GM23248 (cell line): ENCODE measurements around the gene SUN2.

Experiments
- EZH2 ChIP-seq: fragments of 200-600 bp; sonication (generic); IDR thresholded peaks from 2 replicates; pipeline ENCODE4 v1.6.1; 2018; ENCODE audit warnings: antibody characterized with exemption, mild to moderate bottlenecking; ENCODE audit not compliant: insufficient read depth, poor library complexity, severe bottlenecking
- EZH2phosphoT487 ChIP-seq: fragments of 200-600 bp; sonication (generic); IDR thresholded peaks from 2 replicates; pipeline ENCODE4 v1.6.1; 2018; ENCODE audit warnings: antibody characterized with exemption, moderate library complexity, mild to moderate bottlenecking, low read depth; ENCODE audit not compliant: insufficient read depth

DNA sequence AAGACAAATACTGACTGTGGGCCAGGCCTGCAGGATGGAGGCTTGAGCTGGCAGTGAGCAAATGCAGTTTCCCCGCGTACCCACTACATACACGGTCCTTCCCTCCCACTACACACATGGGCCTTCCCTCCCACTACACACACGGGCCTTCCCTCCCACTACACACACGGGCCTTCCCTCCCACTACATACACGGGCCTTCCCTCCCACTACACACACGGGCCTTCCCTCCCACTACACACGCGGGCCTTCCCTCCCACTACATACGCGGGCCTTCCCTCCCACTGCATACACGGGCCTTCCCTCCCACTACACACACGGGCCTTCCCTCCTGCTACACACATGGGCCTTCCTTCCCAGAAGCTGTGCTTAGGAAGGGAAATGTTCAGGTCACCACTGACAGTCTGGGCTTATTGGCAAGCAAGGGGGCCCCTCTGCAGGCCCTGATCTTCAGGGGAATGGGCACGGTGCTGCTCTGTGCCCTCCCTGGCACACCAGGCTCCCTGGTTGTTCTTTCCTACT is 27.4 kb upstream of the SUN2 start:
- TF ChIP-seq EZH2 (no peak), EZH2phosphoT487 (no peak)
